GM18520 (cell line): ENCODE measurements around the gene SLC9A9.
A peak's percentile ranks its signal among the peaks of the same experiment; 100 is the strongest.

ENCODE experiments used
- ATAC-seq: cut with Tn5 transposase; IDR thresholded peaks from one replicate; pipeline ENCODE4 v1.9.1; 2021; ENCODE audit not compliant: unreplicated experiment

The SLC9A9 gene

GRCh38 chr3:143604402-143605185 is 243.7 kb downstream of the SLC9A9 start:
- no peak for ATAC-seq

GRCh38 chr3:143603774-143604173 is 244.5 kb downstream of the SLC9A9 start:
- no peak for ATAC-seq

GRCh38 chr3:143601723-143602484 is 246.4 kb downstream of the SLC9A9 start:
- ATAC-seq = no peak

GRCh38 chr3:143600756-143601718 is 247.2 kb downstream of the SLC9A9 start:
- ATAC-seq = no peak

GRCh38 chr3:143597774-143598652 is 250.3 kb downstream of the SLC9A9 start:
- ATAC-seq = no peak

- no peak for ATAC-seq
These were observed 251.2 kb downstream of the SLC9A9 start for GRCh38 chr3:143596957-143597642.

- peak; percentile 91 for ATAC-seq
These were observed 252.7 kb downstream of the SLC9A9 start for GRCh38 chr3:143595456-143596077.

- no peak for ATAC-seq
These were observed 254.1 kb downstream of the SLC9A9 start for GRCh38 chr3:143594206-143594605.

- no peak for ATAC-seq
These were observed 257.6 kb downstream of the SLC9A9 start for GRCh38 chr3:143590660-143591059.

- ATAC-seq = no peak
These were observed 261.7 kb downstream of the SLC9A9 start for GRCh38 chr3:143586576-143586975.

GRCh38 chr3:143585720-143586456 is 262.4 kb downstream of the SLC9A9 start:
- no peak for ATAC-seq

GRCh38 chr3:143584474-143584873 is 263.8 kb downstream of the SLC9A9 start:
- ATAC-seq = no peak

- ATAC-seq = peak; percentile 68
These were observed 266.1 kb downstream of the SLC9A9 start for GRCh38 chr3:143581972-143582722.

GRCh38 chr3:143578810-143579435 is 269.3 kb downstream of the SLC9A9 start:
- ATAC-seq = no peak

GRCh38 chr3:143576568-143577270 is 271.5 kb downstream of the SLC9A9 start:
- ATAC-seq = no peak

GRCh38 chr3:143574933-143575332 is 273.3 kb downstream of the SLC9A9 start:
- no peak for ATAC-seq
